GM21529 (cell line): Measurements from ENCODE around the gene SDK1.

Experiments
- ATAC-seq: cut with Tn5 transposase; IDR thresholded peaks from one replicate; pipeline ENCODE4 v1.9.1; 2021; ENCODE audit not compliant: unreplicated experiment

SDK1 gene

GRCh38 chr7:3861386-3861785 is 560.3 kb downstream of the SDK1 start:
- ATAC-seq: no peak

DNA sequence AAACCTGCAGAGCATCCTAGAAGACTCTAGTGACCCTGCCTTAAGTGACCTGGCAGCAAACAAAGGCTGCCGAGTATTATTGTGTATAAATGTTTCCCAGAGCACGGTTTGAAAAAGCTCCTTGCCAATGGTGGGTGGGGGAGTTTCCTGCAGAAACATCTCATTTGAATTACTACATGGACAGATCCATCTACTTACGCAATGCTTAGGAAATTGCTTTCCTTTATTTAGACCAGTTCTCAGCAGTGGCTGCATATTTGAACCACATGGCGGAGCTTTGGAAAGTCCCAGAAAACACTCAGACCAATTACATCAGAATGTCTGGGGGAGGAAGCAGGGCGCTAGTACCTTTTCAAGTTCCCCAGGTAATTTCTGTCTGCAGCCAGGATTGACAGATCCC is 560.9 kb downstream of the SDK1 start:
- peak; percentile 71 for ATAC-seq

DNA sequence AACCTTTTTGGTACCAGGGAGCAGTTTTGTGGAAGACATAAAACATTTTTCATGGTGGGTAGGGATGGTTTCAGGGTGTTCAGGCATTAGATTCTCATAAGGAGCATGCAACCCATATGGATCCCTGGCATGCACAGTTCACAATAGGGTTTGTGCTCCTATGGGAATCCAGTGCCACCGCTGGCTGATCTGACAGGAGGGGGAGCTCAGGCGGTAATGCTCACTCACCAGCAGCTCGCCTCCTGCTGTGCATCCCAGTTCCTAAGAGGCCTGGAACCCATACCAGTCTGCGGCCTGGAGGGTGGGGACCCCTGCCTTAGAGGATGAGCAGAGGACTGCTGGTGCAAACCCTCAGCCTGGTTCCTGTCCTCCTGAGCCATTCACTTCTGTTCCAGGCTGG is 561.7 kb downstream of the SDK1 start:
- no peak for ATAC-seq

DNA sequence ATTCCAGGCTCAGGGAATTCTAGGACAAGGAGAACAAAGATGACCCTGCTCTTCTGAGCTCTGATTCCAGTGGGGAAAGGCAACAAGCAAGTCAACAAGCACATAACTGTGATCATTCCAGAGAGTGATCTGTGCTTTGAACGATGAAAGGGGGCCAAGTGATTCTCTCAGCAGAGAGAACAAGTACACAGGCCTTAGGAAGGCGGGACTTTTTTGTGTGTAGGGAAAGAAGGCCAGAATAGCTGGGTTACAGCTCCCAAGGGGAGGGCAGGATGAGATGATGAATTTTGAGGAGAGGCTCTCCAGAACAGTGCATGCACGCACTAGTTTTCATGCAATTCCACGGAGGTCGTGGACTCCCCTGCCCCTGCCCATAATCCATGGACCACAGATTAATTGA is 565.2 kb downstream of the SDK1 start:
- ATAC-seq: no peak

GRCh38 chr7:3867863-3868262 is 566.8 kb downstream of the SDK1 start:
- ATAC-seq: no peak

GRCh38 chr7:3879355-3880075 is 578.5 kb downstream of the SDK1 start:
- ATAC-seq: no peak

- no peak for ATAC-seq
Measured at GRCh38 chr7:3880228-3880987, 579.4 kb downstream of the SDK1 start.

DNA sequence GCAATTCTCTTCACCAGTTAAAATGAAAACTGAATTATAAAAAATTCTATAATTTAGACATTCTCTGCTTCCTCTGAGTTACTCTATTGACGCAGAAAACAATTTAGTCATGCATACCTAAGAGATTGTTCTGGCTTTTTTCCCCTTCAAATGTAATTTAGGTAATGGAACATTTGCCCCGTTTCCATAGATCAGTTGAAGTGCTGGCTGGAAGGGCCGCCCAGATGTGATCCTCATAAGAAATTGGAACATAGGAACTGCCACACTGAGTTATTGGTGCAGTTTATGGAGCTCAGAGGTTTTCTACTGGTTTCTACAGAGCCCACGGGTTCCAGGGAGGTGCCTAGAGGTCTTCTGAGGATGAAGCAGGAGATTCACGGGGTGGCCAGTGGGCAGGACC is 581.7 kb downstream of the SDK1 start:
- no peak for ATAC-seq

- no peak for ATAC-seq
Measured at GRCh38 chr7:3884543-3884942, 583.5 kb downstream of the SDK1 start.

DNA sequence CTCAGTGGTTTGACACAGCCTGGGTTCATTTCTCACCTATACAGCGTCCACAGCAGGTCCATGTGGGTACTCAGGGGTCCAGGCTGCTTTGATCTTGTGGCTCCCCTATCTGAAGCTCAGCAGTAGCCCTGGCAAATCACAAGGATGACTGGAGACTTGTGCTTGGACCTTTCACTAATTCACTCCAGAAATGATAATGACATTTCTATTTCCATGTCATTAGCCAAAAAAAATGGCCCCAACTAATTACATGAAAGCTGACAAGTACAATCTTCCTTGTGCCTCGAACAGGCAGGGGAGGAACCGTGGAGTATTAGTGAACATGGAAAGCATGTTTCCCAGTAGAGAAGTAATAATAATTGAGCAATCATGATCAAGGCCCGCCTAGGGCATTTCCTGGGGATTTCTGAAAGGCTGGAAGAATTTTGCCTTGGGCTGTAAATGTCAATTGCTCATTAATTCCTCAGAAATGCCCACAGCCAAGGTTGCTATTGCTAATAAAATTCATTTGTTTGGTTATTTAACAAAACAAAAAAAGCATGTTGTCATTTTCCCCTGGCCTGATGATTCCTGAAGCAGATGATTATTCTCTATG is 586.1 kb downstream of the SDK1 start:
- no peak for ATAC-seq

GRCh38 chr7:3888096-3888495 is 587.0 kb downstream of the SDK1 start:
- ATAC-seq: no peak

DNA sequence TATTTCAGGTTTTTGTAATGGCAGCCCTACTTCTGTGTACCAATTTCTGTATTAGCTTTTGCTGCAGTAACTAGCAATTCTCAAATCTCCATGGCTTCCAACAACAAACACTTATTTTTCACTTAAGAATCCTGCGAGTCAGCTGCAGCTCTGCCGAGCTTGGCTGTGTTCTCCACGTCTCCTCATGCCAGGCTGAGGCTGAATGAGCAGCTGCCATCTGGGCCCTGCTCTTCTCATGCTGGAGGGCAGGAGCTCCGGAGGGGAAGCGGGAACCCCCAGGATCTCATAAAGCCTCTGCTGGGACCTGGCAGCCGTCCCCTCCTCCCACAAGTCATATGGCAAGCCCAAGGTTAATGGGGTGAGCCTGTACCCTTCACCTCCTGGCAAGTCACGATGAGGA is 591.1 kb downstream of the SDK1 start:
- no peak for ATAC-seq

DNA sequence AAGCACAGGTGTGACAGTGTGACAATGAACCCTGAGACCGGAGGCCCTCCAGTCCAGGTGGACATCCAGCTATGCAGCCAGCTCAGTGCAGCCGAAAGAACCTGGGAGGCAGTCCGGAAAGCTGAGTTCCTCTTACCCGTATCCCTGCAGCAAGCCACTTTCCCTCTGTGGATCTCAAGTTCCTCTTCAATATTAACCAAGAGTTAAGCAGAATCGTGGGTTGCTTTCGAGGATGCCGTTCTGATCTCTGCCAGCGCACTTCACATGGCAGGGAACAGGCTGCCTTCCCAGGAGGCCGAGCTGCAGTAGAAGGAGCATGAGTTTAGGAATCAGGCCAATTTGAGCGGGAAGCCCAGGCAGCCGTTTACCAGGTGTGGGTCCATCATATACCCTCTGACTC is 591.6 kb downstream of the SDK1 start:
- ATAC-seq: no peak

- no peak for ATAC-seq
Measured at GRCh38 chr7:3893151-3893788, 592.2 kb downstream of the SDK1 start.

DNA sequence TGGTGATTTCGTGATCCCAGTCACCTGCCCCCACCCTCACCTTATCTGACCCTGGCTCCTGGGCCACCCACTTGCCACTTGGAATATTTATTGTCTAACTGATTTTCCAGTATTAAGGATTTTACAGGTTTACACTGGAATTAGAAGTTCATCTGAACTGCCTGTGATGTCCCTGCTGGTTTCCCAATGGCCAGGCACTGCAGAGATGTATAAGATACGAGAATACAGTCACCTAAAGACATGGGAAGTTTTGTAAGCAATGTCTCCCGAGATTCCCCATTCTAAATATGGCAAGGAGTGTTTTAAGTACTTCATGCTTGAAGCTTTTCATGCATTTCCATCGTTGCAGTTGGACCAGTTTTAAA is 592.7 kb downstream of the SDK1 start:
- ATAC-seq: no peak

GRCh38 chr7:3895341-3896116 is 594.5 kb downstream of the SDK1 start:
- no peak for ATAC-seq

DNA sequence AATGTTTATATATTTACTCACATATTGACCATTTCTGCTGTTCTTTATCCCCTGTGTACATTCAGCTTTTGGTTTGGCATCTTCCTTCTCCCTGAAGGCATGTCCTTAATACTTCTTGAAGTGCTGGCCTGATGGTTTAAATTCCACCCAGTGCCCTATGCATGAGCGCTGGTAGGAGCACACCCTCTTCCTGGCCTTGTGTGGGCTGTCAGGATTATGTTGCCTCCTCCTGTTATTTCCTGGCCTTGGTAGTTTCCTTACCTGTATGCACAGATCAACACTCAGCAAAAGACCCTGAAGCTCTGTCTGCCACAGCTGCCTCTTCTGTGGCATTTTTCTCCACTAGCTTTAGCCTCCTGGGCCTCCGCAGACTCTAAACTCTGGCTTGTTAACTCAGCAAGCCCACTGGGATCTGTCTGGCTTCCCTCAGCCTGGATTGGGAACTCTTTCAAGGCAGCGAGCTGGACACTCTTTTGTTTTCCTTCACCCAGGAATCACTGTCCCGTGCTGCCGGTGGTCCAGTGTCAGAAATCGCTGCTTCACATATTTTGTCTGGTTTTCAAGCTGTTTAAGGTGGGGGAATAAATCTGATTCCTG is 595.2 kb downstream of the SDK1 start:
- ATAC-seq: no peak

DNA sequence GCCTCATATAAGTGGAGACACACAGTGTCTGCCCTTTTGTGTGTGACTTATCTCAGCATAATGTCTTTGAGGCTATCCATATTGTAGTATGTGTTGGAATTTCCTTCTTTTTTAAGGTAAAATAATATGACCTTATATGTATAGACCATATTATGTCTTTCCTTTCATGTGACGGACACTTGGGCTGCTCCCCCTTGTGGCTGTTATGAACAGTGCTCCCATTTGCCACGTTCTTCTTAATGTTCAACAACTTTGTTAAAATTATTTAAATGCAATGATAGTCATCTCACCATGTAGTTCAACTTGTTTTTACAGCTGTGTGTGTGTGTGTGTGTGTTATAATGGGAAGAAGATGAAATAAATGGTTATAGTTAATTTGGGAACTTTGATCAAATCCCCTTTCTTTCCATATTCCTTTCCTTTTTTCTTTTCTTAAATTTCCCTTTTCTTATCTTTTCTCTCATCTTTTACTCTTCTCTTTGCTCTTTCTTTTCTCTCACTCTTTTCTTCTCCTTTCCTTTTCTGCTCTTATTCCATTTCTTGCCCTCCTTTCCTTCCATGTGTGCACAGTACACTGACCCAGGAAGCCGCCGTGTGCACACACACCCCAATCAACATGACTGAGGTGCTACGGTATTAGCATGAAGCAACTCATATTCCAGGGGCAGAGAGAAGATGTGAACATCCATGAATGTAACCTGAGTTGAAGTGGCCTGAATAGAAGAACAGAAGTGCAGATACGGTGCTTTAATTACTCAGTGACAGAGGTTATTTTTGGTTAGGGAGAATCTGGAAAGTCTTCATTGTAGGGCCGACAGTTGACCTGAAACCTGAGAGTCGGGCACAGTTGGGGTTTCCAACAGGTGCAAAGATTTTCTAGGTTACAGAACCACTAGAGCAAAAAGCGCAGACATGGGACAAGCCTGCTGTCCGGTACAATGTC is 596.6 kb downstream of the SDK1 start:
- ATAC-seq: peak; percentile 53

GRCh38 chr7:3899559-3899991 is 598.5 kb downstream of the SDK1 start:
- ATAC-seq: no peak

GRCh38 chr7:3908153-3908552 is 607.1 kb downstream of the SDK1 start:
- no peak for ATAC-seq
